OCI-LY1 (cell line): ENCODE results near the gene ARHGEF2.

Experiments
- CTCF ChIP-seq: fragments of 200-600 bp; sonication (generic), shearing (Covaris generic); IDR thresholded peaks from 2 replicates; pipeline ENCODE4 v1.5.1; 2017; ENCODE audit warnings: mild to moderate bottlenecking, antibody characterized with exemption, low read length, moderate library complexity, mixed read lengths
- EZH2 ChIP-seq: fragments of 200-600 bp; sonication (generic), shearing (Covaris generic); IDR thresholded peaks from 2 replicates; pipeline ENCODE4 v1.8.0; 2017; ENCODE audit warnings: borderline replicate concordance, mixed run types, mild to moderate bottlenecking, antibody characterized with exemption, low read length, moderate library complexity, mixed read lengths

- TF ChIP-seq CTCF (no peak), EZH2 (no peak)
Measured at GRCh38 chr1:155920717-155921116, 57.6 kb downstream of the ARHGEF2 start.
